ENCODE results near the gene CDC42BPA. TPM values are rescaled to one million over a fixed set of nuclear protein-coding genes. Genes with fewer than 3 reads are reported as not detected.

CDC42BPA gene
- total and polyA plus RNA-seq, 2 of the 13 experiments (the other 11 are each of a cell fraction or from before 2014, with no cell fraction given): 6.5 to 16.0 TPM

- no peak for TF ChIP-seq IKZF5 (CRISPR knock-in tag; IDR thresholded peaks at IDR 0.05)
- no peak for TF ChIP-seq ZNF30 (CRISPR knock-in tag; IDR thresholded peaks at IDR 0.05)
- no peak for TF ChIP-seq ZNF7 (CRISPR knock-in tag; IDR thresholded peaks at IDR 0.05)
- no peak for TF ChIP-seq ZNF496 (CRISPR knock-in tag; IDR thresholded peaks at IDR 0.05; ENCODE audit: insufficient replicate concordance)
- TF ChIP-seq PAWR (CRISPR knock-in tag; IDR thresholded peaks at IDR 0.05; ENCODE audit: borderline replicate concordance): no peak
- no peak for TF ChIP-seq CEBPZ (IDR thresholded peaks at IDR 0.05; ENCODE audit: low read length)
- no peak for TF ChIP-seq ZSCAN29 (CRISPR knock-in tag; conservative IDR thresholded peaks at IDR 0.05)
- TF ChIP-seq EHMT2 (IDR thresholded peaks at IDR 0.05; ENCODE audit: borderline replicate concordance, low read depth, low read length): no peak
- no peak for TF ChIP-seq ZNF678 (CRISPR knock-in tag; IDR thresholded peaks at IDR 0.05)
Measured at GRCh38 chr1:226988334-226988666, 330.0 kb downstream of the CDC42BPA start (continued).
